Hepatocyte (in vitro differentiated cells): Measurements from ENCODE around the gene TOGARAM1. TPM values are rescaled to one million over a fixed set of nuclear protein-coding genes. Genes with fewer than 3 reads are reported as not detected.

Experiments used
- DNase-seq: peaks from one replicate; pipeline ENCODE4 v3.0.0-alpha.2; 2016; ENCODE audit warnings: low spot score
- H2AFZ ChIP-seq: fragments of 200-600 bp; sonication (generic); 2 replicates; pipeline ENCODE4 v1.6.0; 2016; ENCODE audit warnings: antibody characterized with exemption, mild to moderate bottlenecking
- H3K27ac ChIP-seq: fragments of 200-600 bp; sonication (generic); 2 replicates; pipeline ENCODE4 v1.5.1; 2016; ENCODE audit warnings: mild to moderate bottlenecking
- H3K27me3 ChIP-seq: fragments of 200-600 bp; sonication (generic); 2 replicates; pipeline ENCODE4 v1.6.1; 2016
- H3K36me3 ChIP-seq: fragments of 200-600 bp; sonication (generic); replicated peaks from 2 replicates; pipeline ENCODE4 v1.5.1; 2016; ENCODE audit warnings: low read depth; ENCODE audit not compliant: insufficient read depth
- H3K4me1 ChIP-seq: fragments of 200-600 bp; sonication (generic); 2 replicates; pipeline ENCODE4 v1.5.1; 2016; ENCODE audit warnings: mild to moderate bottlenecking, moderate library complexity; ENCODE audit not compliant: insufficient read depth
- H3K4me2 ChIP-seq: fragments of 200-600 bp; sonication (generic); 2 replicates; pipeline ENCODE4 v1.6.0; 2016
- H3K4me3 ChIP-seq: fragments of 200-600 bp; sonication (generic); 2 replicates; pipeline ENCODE4 v1.5.1; 2016; ENCODE audit warnings: mild to moderate bottlenecking
- H3K79me2 ChIP-seq: fragments of 200-600 bp; sonication (generic); 2 replicates; pipeline ENCODE4 v1.6.0; 2017; ENCODE audit warnings: mild to moderate bottlenecking
- H3K9me2 ChIP-seq: fragments of 200-600 bp; sonication (generic); replicated peaks from 2 replicates; pipeline ENCODE4 v1.6.0; 2017; ENCODE audit warnings: mild to moderate bottlenecking; ENCODE audit not compliant: insufficient read depth
- H3K9me3 ChIP-seq: fragments of 200-600 bp; sonication (generic); 2 replicates; pipeline ENCODE4 v1.5.1; 2016; ENCODE audit warnings: low read depth, mild to moderate bottlenecking
- H4K20me1 ChIP-seq: fragments of 200-600 bp; sonication (generic); 2 replicates; pipeline ENCODE4 v1.6.0; 2016; ENCODE audit warnings: mild to moderate bottlenecking; ENCODE audit not compliant: insufficient read depth, poor library complexity, severe bottlenecking
- EZH2 ChIP-seq: fragments of 200-600 bp; sonication (generic); IDR thresholded peaks from 2 replicates; pipeline ENCODE4 v1.6.1; 2016; ENCODE audit warnings: antibody characterized with exemption, mild to moderate bottlenecking, borderline replicate concordance
- EZH2phosphoT487 ChIP-seq: fragments of 200-600 bp; sonication (generic); IDR thresholded peaks from one replicate; pipeline ENCODE4 v1.6.1; 2018; ENCODE audit warnings: antibody characterized with exemption, mild to moderate bottlenecking, low read depth, moderate library complexity; ENCODE audit not compliant: unreplicated experiment, severe bottlenecking
- WGBS: methylation state at CpG from one replicate; pipeline ENCODE4 v1.1.6; 2016; ENCODE audit warnings: low lambda C conversion rate; ENCODE audit errors: missing lambda C conversion rate; 5-methylcytosine and 5-hydroxymethylcytosine counted together
- polyA plus RNA-seq: library from polyadenylated mRNA; unstranded; fragments of >200 nt; fragmentation: Nextera tagmentation; extraction: Ambion mirVana; gene quantifications from 2 replicates; pipeline ENCODE4 v1.2.1, GENCODE V29; 2016
- total RNA-seq: library from RNA; depleted of rRNA; stranded (reverse); fragments of >200 nt; gene quantifications from 2 replicates; pipeline ENCODE4 v1.2.3, GENCODE V29; 2014
- TF ChIP-seq, protein P1 (sequence below): fragments of 200-600 bp; sonication (generic); IDR thresholded peaks from 2 replicates; pipeline ENCODE4 v1.5.1; 2016; ENCODE audit warnings: antibody characterized with exemption, mild to moderate bottlenecking; ENCODE audit not compliant: poor library complexity

The TOGARAM1 gene
- total and polyA plus RNA-seq, 2 experiments from 2014 or later: 9.3 to 36.2 TPM

DNA sequence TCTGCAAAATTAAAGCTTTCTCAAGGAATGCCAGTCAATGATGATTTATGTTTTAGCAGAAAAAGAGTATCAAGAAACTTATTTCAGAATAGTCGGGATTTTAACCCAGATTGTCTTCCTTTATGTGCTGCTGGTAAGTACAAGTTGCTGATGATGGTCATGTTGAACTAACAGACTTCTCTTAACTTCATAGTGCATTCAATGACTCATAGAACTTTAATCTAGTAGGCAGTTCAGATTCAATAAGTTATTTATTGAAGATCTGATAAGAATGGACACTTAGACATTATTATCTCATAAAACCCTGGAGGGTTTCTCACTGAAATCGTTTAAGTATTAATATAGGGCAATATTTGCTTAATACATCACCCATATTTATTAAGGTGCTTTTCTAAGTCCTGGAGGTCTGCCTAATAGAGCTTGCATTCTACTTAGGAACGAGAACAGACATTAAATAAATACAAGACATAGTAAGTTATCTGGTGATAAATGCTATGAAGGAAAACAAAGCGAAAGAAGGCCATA lies 33.8 kb downstream of the TOGARAM1 start:
- no peak overlapping the region for H3K4me2 ChIP-seq
- H3K4me3 ChIP-seq: no peak overlapping the region
- H4K20me1 ChIP-seq: peaks cover 7% of the 10 kb centered on the region
- H3K4me1 ChIP-seq: no peaks in the 10 kb centered on the region
- H3K9me2 ChIP-seq: no peaks in the 10 kb centered on the region
- H3K79me2 ChIP-seq: peaks cover 32% of the 10 kb centered on the region
- TF ChIP-seq EZH2phosphoT487 (no peak), EZH2 (no peak)
- TF ChIP-seq, protein P1, sequence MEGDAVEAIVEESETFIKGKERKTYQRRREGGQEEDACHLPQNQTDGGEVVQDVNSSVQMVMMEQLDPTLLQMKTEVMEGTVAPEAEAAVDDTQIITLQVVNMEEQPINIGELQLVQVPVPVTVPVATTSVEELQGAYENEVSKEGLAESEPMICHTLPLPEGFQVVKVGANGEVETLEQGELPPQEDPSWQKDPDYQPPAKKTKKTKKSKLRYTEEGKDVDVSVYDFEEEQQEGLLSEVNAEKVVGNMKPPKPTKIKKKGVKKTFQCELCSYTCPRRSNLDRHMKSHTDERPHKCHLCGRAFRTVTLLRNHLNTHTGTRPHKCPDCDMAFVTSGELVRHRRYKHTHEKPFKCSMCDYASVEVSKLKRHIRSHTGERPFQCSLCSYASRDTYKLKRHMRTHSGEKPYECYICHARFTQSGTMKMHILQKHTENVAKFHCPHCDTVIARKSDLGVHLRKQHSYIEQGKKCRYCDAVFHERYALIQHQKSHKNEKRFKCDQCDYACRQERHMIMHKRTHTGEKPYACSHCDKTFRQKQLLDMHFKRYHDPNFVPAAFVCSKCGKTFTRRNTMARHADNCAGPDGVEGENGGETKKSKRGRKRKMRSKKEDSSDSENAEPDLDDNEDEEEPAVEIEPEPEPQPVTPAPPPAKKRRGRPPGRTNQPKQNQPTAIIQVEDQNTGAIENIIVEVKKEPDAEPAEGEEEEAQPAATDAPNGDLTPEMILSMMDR: no peak
- H3K27me3 ChIP-seq: no peaks in the 10 kb centered on the region
- WGBS: 81% methylated on average over 4 of the region's 4 CpGs
- no peak overlapping the region for H3K27ac ChIP-seq
- H3K36me3 ChIP-seq: no peaks in the 10 kb centered on the region
- DNase-seq: no peak
- H2AFZ ChIP-seq: no peak overlapping the region
- H3K9me3 ChIP-seq: no peaks in the 10 kb centered on the region

DNA sequence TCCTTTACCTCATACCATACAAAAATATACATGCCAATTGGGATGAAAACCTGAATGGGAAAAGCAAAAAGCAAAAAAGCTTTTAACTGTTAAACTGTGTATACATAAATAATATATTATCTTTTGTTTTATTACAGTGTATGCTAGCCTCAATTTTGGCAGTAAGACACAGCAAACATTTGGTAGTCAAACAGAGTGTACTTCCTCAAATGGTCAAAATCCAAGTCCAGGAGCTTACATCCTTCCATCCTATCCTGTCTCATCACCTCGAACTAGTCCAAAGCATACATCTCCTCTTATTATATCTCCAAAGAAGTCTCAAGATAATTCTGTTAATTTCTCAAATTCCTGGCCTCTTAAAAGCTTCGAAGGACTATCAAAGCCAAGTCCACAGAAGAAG lies 41.9 kb downstream of the TOGARAM1 start:
- Histone ChIP-seq H3K4me3 (no peak overlapping the region), H3K4me2 (no peak overlapping the region)
- TF ChIP-seq, protein P1: no peak
- no peak for TF ChIP-seq EZH2phosphoT487

DNA sequence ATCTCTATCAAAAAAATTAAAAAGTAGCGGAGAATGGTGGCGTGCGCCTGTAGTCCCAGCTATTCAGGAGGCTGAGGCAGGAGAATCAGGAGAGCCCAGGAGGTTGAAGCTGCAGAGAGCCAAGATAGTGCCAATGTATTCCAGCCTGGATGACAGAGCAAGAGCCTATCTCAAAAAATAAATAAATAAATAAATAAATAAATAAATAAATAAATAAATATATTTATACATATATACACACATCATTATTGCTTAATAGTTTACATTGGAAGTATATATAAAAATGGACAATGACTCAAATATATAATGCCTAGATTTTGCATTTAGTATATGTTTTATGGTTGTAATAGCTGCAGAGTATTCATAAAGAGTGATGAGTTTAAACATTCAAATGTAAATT lies 53.1 kb downstream of the TOGARAM1 start:
- Histone ChIP-seq H3K9me2 (no peaks in the 10 kb centered on the region), H2AFZ (no peak overlapping the region), H3K27me3 (no peaks in the 10 kb centered on the region), H3K4me3 (no peak overlapping the region), H3K36me3 (no peaks in the 10 kb centered on the region), H3K9me3 (no peaks in the 10 kb centered on the region), H3K4me1 (no peaks in the 10 kb centered on the region), H4K20me1 (no peaks in the 10 kb centered on the region), H3K79me2 (no peaks in the 10 kb centered on the region), H3K4me2 (no peak overlapping the region), H3K27ac (no peak overlapping the region)
- no peak for DNase-seq
- 100% methylated on average over 3 of the region's 3 CpGs for WGBS
- TF ChIP-seq EZH2 (no peak), EZH2phosphoT487 (no peak)
- TF ChIP-seq, protein P1: no peak

More for the DNA sequence above, 41.9 kb downstream of the TOGARAM1 start:
- no peaks in the 10 kb centered on the region for H3K79me2 ChIP-seq
- no peaks in the 10 kb centered on the region for H4K20me1 ChIP-seq
- no peaks in the 10 kb centered on the region for H3K36me3 ChIP-seq
- DNase-seq: no peak
- H2AFZ ChIP-seq: no peak overlapping the region
- no peaks in the 10 kb centered on the region for H3K9me3 ChIP-seq
- WGBS: 94% methylated on average over 2 of the region's 2 CpGs
- H3K9me2 ChIP-seq: no peaks in the 10 kb centered on the region
- H3K4me1 ChIP-seq: no peaks in the 10 kb centered on the region
- H3K27ac ChIP-seq: no peak overlapping the region
- no peaks in the 10 kb centered on the region for H3K27me3 ChIP-seq
